Loucy (cell line): ENCODE measurements around the gene USP4.

Experiments
- H2AFZ ChIP-seq: fragments of 200-600 bp; sonication (generic); 2 replicates; pipeline ENCODE4 v1.6.0; 2016; ENCODE audit warnings: antibody characterized with exemption, mild to moderate bottlenecking, low read length, moderate library complexity
- H3F3A ChIP-seq: fragments of 200-600 bp; 2 replicates; pipeline ENCODE4 v1.6.0; 2016; ENCODE audit warnings: antibody characterized with exemption, low read depth, mild to moderate bottlenecking
- H3K27me3 ChIP-seq: fragments of 200-600 bp; sonication (generic); 2 replicates; pipeline ENCODE4 v1.6.1; 2014; ENCODE audit warnings: low read length, mild to moderate bottlenecking; ENCODE audit not compliant: insufficient read depth, poor library complexity, severe bottlenecking
- H3K36me3 ChIP-seq: fragments of 200-600 bp; sonication (generic); 2 replicates; pipeline ENCODE4 v1.6.1; 2016; ENCODE audit warnings: low read length; ENCODE audit not compliant: insufficient read depth
- H3K4me1 ChIP-seq: fragments of 200-600 bp; sonication (generic); 2 replicates; pipeline ENCODE4 v1.5.1; 2014; ENCODE audit warnings: low read length, mild to moderate bottlenecking; ENCODE audit not compliant: insufficient read depth, poor library complexity, severe bottlenecking
- H3K4me2 ChIP-seq: fragments of 200-600 bp; sonication (generic); 2 replicates; pipeline ENCODE4 v1.6.0; 2014; ENCODE audit warnings: antibody characterized with exemption, low read length, low read depth, mild to moderate bottlenecking; ENCODE audit not compliant: poor library complexity, severe bottlenecking
- H3K4me3 ChIP-seq: fragments of 200-600 bp; sonication (generic); 2 replicates; pipeline ENCODE4 v1.5.1; 2014; ENCODE audit warnings: low read length, mild to moderate bottlenecking, mixed read lengths; ENCODE audit not compliant: poor library complexity, severe bottlenecking
- H3K79me2 ChIP-seq: fragments of 200-600 bp; sonication (generic); 2 replicates; pipeline ENCODE4 v1.6.1; 2014; ENCODE audit warnings: low read length; ENCODE audit not compliant: insufficient read depth
- H3K9ac ChIP-seq: fragments of 200-600 bp; sonication (generic); 2 replicates; pipeline ENCODE4 v1.6.0; 2014; ENCODE audit warnings: mild to moderate bottlenecking, low read depth, low read length, moderate library complexity; ENCODE audit not compliant: poor library complexity, severe bottlenecking
- H3K9me2 ChIP-seq: fragments of 200-600 bp; sonication (generic); replicated peaks from 2 replicates; pipeline ENCODE4 v1.6.1; 2016; ENCODE audit warnings: low read depth, low read length, mixed read lengths
- H3K9me3 ChIP-seq: fragments of 200-600 bp; sonication (generic); 2 replicates; pipeline ENCODE4 v1.6.1; 2014; ENCODE audit warnings: mild to moderate bottlenecking, antibody characterized with exemption, low read length, low read depth; ENCODE audit not compliant: insufficient read depth
- H4K20me1 ChIP-seq: fragments of 200-600 bp; sonication (generic); 2 replicates; pipeline ENCODE4 v1.6.0; 2014; ENCODE audit warnings: antibody characterized with exemption, low read length, mild to moderate bottlenecking; ENCODE audit not compliant: insufficient read depth, poor library complexity, severe bottlenecking
- CTCF ChIP-seq: fragments of 200-600 bp; sonication (generic); conservative IDR thresholded peaks from 2 replicates; pipeline ENCODE4 v1.5.1; 2014; ENCODE audit warnings: mild to moderate bottlenecking, antibody characterized with exemption, low read length
- EZH2phosphoT487 ChIP-seq: fragments of 200-600 bp; IDR thresholded peaks from 2 replicates; pipeline ENCODE4 v1.6.1; 2018; ENCODE audit warnings: antibody characterized with exemption, mild to moderate bottlenecking, moderate library complexity, borderline replicate concordance

USP4 gene

GRCh38 chr3:49383387-49383786 is 43.5 kb upstream of the USP4 start:
- Histone ChIP-seq H3K4me3 (no peak overlapping the region), H3K4me2 (no peak overlapping the region), H3K9ac (no peak overlapping the region), H3K27me3 (no peaks in the 10 kb centered on the region), H2AFZ (no peak overlapping the region), H3K36me3 (peaks cover 8% of the 10 kb centered on the region; the same call in 1 of the 2 replicates), H3K79me2 (peaks cover 97% of the 10 kb centered on the region), H4K20me1 (peaks cover 75% of the 10 kb centered on the region), H3K9me2 (no peaks in the 10 kb centered on the region), H3K9me3 (no peaks in the 10 kb centered on the region), H3K4me1 (no peaks in the 10 kb centered on the region), H3F3A (no peaks in the 10 kb centered on the region)
- TF ChIP-seq CTCF (no peak), EZH2phosphoT487 (no peak)

- Histone ChIP-seq H3F3A (no peaks in the 10 kb centered on the region), H3K9ac (no peak overlapping the region), H3K9me2 (no peaks in the 10 kb centered on the region), H3K9me3 (no peaks in the 10 kb centered on the region), H3K79me2 (peaks cover 96% of the 10 kb centered on the region), H4K20me1 (peaks cover 73% of the 10 kb centered on the region), H3K4me1 (no peaks in the 10 kb centered on the region), H2AFZ (no peak overlapping the region), H3K27me3 (no peaks in the 10 kb centered on the region), H3K4me2 (no peak overlapping the region), H3K36me3 (peaks cover 23% of the 10 kb centered on the region; the same call in 1 of the 2 replicates), H3K4me3 (no peak overlapping the region)
- TF ChIP-seq CTCF (no peak), EZH2phosphoT487 (no peak)
These were observed 38.5 kb upstream of the USP4 start for GRCh38 chr3:49378249-49378895.

GRCh38 chr3:49377483-49377882 is 37.6 kb upstream of the USP4 start:
- peaks cover 93% of the 10 kb centered on the region for H3K79me2 ChIP-seq
- H3K4me2 ChIP-seq = no peak overlapping the region
- no peaks in the 10 kb centered on the region for H3F3A ChIP-seq
- no peaks in the 10 kb centered on the region for H3K9me3 ChIP-seq
- H3K36me3 ChIP-seq = peaks cover 31% of the 10 kb centered on the region; the same call in 1 of the 2 replicates
- no peak overlapping the region for H3K4me3 ChIP-seq
- H4K20me1 ChIP-seq = peaks cover 73% of the 10 kb centered on the region
- no peak overlapping the region for H3K9ac ChIP-seq
- no peaks in the 10 kb centered on the region for H3K9me2 ChIP-seq
- no peak overlapping the region for H2AFZ ChIP-seq
- no peaks in the 10 kb centered on the region for H3K4me1 ChIP-seq
- H3K27me3 ChIP-seq = no peaks in the 10 kb centered on the region
- TF ChIP-seq CTCF = no peak
- TF ChIP-seq EZH2phosphoT487 = no peak
